Measurements from ENCODE around the gene CHAF1B. TPM values are rescaled to one million over a fixed set of nuclear protein-coding genes. Genes with fewer than 3 reads are reported as not detected.
"Not testable (repeated sequence)": the region's sequence is repeated elsewhere in the genome, so short reads cannot be mapped to it uniquely, and the experiment has no call there.

The CHAF1B gene
- polyA plus RNA-seq: 1 to 10 TPM in 1 of 3 donors, under 1 TPM in 2; 0.65 to 1.5 (median 0.79) TPM

- WGBS, 3 donors: 1 to 2% (median 2%) methylated on average over 76 to 77 of the region's 77 CpGs
- no peak within 1 kb of the TSS for H3K27ac ChIP-seq (ENCODE audit: low read depth, low read length)
These were observed at the start of gene CHAF1B for GRCh38 chr21:36385233-36386030. Gene CHAF1B, plus strand, starts transcription at chr21:36385392. Its CDS starts 745 bp downstream, at chr21:36386137.

GRCh38 chr21:36337099-36337509 lies 48.1 kb upstream of the CHAF1B start:
- 89 to 98% (median 92%) methylated on average over 3 of the region's 3 CpGs for WGBS, 3 donors
- H3K27ac ChIP-seq (ENCODE audit: low read depth, low read length): no peak overlapping the region

- WGBS, 3 donors: 85 to 94% (median 93%) methylated on average over 10 of the region's 10 CpGs
- H3K27ac ChIP-seq (ENCODE audit: low read depth, low read length): no peak overlapping the region
These were observed 46.2 kb upstream of the CHAF1B start for GRCh38 chr21:36338975-36339374.

GRCh38 chr21:36342581-36342980 lies 42.6 kb upstream of the CHAF1B start:
- not testable (repeated sequence) for H3K27ac ChIP-seq (ENCODE audit: low read depth, low read length)
- WGBS, 3 donors: 93 to 95% (median 94%) methylated on average over 7 of the region's 7 CpGs

GRCh38 chr21:36344931-36345330 lies 40.3 kb upstream of the CHAF1B start:
- 65 to 81% (median 75%) methylated on average over 1 of the region's 1 CpG for WGBS, 3 donors
- H3K27ac ChIP-seq (ENCODE audit: low read depth, low read length): no peak overlapping the region

- no peak overlapping the region for H3K27ac ChIP-seq (ENCODE audit: low read depth, low read length)
- WGBS, 3 donors: 42 to 91% (median 83%) methylated on average over 3 of the region's 3 CpGs
These were observed 37.8 kb upstream of the CHAF1B start for GRCh38 chr21:36347278-36347961.

- 86 to 89% (median 87%) methylated on average over 2 of the region's 2 CpGs for WGBS, 3 donors
- no peak overlapping the region for H3K27ac ChIP-seq (ENCODE audit: low read depth, low read length)
These were observed 37.2 kb upstream of the CHAF1B start for GRCh38 chr21:36347962-36348328.

- 97 to 98% (median 97%) methylated on average over 2 of the region's 2 CpGs for WGBS, 3 donors
- H3K27ac ChIP-seq (ENCODE audit: low read depth, low read length): no peak overlapping the region
These were observed 35.9 kb upstream of the CHAF1B start for GRCh38 chr21:36349315-36349714.

GRCh38 chr21:36350282-36350910 lies 34.8 kb upstream of the CHAF1B start:
- H3K27ac ChIP-seq (ENCODE audit: low read depth, low read length): no peak overlapping the region
- WGBS, 3 donors: 80 to 91% (median 83%) methylated on average over 11 of the region's 11 CpGs

GRCh38 chr21:36354918-36355680 lies 30.1 kb upstream of the CHAF1B start:
- H3K27ac ChIP-seq (ENCODE audit: low read depth, low read length): no peak overlapping the region
- WGBS, 3 donors: 88 to 96% (median 92%) methylated on average over 5 of the region's 5 CpGs

GRCh38 chr21:36355868-36356267 lies 29.3 kb upstream of the CHAF1B start:
- 68 to 77% (median 73%) methylated on average over 2 of the region's 2 CpGs for WGBS, 3 donors
- H3K27ac ChIP-seq (ENCODE audit: low read depth, low read length): no peak overlapping the region

GRCh38 chr21:36359185-36359584 lies 26.0 kb upstream of the CHAF1B start:
- WGBS, 3 donors: 91 to 97% (median 95%) methylated on average over 2 of the region's 2 CpGs
- no peak overlapping the region for H3K27ac ChIP-seq (ENCODE audit: low read depth, low read length)

GRCh38 chr21:36369064-36369685 lies 16.0 kb upstream of the CHAF1B start:
- WGBS, 3 donors: 89 to 94% (median 92%) methylated on average over 7 of the region's 7 CpGs
- H3K27ac ChIP-seq (ENCODE audit: low read depth, low read length): no peak overlapping the region

GRCh38 chr21:36375994-36376393 lies 9.2 kb upstream of the CHAF1B start:
- H3K27ac ChIP-seq (ENCODE audit: low read depth, low read length): no peak overlapping the region

- WGBS, 3 donors: 70 to 79% (median 79%) methylated on average over 7 of the region's 7 CpGs
- no peak overlapping the region for H3K27ac ChIP-seq (ENCODE audit: low read depth, low read length)
These were observed 7.8 kb upstream of the CHAF1B start for GRCh38 chr21:36377391-36377842.

GRCh38 chr21:36379251-36379650 lies 5.9 kb upstream of the CHAF1B start:
- H3K27ac ChIP-seq (ENCODE audit: low read depth, low read length): no peak overlapping the region
- WGBS, 3 donors: 93 to 96% (median 95%) methylated on average over 6 of the region's 6 CpGs

- H3K27ac ChIP-seq (ENCODE audit: low read depth, low read length): no peak overlapping the region
- WGBS, 3 donors: 77 to 93% (median 92%) methylated on average over 8 to 9 of the region's 9 CpGs
These were observed 3.2 kb upstream of the CHAF1B start for GRCh38 chr21:36381841-36382589.
